Pons (tissue), 1 donor: ENCODE measurements around the gene ZNF213.
"Not testable (repeated sequence)": the region's sequence is repeated elsewhere in the genome, so short reads cannot be mapped to it uniquely, and the experiment has no call there.

Experiments
- DNase-seq: peaks from one replicate; pipeline ENCODE4 v3.0.0-alpha.2; 2016; ENCODE audit warnings: low spot score

The ZNF213 gene

DNA sequence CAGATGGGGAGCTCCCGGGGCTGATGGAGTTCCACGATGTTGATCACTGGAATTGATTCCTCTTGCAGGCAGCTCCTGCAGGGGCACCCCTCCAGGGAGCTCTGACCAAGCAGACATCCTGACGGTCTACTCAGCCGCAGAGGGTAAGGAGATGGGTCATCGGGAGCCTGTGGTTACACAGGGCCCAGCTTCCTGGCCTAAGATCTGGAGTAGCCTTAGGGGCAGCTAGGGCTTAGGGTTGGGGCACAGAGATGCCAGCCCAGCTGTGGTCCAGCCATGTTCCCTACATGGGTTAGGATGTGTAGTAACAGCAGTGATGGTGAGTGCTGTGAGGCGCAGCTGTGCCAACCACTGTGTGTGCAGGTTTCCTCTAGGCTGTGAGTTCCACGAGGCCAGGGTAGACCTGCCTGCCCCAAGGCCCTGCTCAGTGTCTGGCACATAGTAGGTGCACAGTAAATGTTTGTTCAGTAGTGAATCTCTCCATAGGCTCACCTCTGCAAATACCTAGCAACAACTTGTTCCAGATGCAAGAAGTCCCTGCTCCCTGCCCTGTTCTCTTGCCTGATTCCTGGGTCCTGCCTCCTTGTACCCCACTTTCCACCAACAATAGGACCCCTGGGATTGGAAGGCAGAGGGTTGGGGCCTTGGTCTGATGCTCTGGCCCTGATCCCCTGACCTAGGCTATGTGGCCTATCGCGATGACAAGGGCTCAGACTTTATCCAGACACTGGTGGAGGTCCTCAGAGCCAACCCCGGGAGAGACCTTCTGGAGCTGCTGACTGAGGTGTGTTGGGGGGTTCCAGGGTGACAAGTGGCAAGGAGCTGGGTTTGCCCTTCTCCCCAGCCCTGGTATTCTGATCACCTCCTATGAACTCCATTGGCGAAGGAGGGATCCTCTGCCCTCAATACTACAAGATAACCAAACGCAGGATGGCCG lies 13.7 kb downstream of the ZNF213 start:
- no peak for DNase-seq

DNA sequence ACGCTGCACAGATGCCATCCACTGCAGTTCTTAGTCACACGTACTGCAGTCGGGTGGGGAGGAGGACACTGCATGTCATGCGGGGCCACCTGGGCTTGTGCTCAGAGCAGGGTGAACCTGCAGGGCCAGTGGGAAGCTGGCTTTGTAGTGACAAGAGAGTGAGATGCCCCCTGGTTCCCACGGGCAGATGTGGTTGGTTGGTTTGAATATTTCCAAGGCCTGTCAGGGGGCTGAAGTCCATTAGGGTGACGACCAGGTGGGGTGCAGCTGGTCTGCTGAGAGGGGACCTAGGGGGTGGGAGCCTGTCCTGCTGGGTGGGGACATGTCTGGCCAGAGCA lies 14.3 kb downstream of the ZNF213 start:
- DNase-seq, result no peak

DNA sequence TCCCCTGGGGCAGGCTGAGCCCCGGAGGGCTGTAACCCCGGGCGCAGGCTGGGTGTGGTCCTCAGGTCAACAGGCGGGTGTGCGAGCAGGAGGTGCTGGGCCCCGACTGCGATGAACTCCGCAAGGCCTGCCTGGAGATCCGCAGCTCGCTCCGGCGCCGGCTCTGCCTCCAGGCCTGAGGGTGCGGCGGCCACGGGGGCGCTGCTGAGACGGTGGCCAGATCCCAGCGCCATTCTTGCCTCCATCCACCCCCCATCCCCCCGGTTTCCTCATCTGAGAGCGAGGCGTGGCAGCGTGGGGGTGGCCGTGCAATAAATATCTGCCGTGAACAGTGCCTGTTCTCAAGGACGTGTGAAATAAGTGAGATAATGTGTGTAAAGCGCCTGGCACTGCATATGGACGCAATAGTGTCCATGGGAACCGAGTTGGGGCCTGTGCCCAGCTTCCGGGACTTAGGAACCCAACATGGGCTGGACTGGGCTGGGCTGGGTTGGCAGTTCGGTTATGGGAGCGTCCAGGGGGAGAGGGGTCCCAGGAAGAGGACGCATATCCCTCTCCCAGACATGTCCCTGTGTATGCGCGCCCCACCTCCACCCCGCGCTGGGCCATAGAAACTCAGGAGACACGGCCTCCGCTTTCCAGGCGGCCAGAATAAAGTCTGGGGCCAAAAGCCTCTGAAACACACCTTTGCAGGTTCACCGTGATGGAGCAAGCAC lies 15.0 kb downstream of the ZNF213 start:
- DNase-seq, result no peak

DNA sequence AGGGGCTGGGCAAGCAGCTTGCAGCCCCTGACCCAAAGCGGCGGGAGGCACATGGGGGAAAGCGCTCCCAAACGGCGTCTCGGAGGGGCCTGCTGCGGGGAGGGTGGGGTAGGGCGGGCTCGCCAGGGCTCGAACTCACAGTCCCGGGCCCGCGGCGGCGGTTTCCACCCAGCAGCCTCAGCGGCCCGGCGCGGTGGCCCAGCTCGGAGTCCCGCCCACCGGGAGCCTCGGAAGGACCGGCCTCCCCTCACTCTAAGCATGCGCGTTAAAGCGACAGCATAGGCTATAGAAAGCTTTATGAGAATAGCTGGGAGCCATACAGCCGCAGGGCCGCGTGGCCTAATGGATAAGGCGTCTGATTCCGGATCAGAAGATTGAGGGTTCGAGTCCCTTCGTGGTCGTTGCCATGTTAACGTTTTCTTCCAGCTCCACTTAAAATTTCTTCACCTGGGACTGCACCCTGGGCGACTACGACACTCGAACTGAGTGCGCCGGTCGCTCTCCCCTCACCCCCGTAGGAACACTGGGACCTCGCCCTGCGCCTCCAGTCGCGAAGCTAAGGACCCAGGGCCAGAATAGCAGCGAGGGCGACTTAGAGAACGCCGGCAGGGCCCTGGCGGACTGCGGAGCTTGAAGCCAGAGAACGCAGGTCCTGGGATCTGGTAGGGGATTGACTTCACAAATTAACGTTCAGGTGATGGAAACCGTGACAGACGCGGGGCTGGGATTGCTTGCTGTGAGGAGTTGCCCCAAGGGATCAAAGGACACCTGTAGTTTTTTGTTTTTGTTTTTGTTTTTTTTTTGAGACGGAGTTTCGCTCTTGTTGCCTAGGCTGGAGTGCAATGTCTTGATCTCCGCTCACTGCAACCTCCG lies 15.8 kb downstream of the ZNF213 start:
- peak; percentile 96 for DNase-seq

DNA sequence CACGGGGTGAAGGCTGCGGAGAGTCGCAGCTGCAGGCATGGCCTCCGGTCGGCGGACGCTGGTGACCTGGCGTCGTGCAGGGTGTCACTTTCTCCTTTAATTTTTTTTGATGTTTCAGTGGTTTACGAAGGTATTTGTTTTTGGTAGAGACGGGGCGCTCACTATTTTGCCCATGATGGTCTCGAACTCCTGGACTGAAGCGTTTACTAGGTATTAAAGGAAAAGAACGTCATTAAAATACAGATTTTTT lies 17.1 kb downstream of the ZNF213 start:
- DNase-seq, result no peak

DNA sequence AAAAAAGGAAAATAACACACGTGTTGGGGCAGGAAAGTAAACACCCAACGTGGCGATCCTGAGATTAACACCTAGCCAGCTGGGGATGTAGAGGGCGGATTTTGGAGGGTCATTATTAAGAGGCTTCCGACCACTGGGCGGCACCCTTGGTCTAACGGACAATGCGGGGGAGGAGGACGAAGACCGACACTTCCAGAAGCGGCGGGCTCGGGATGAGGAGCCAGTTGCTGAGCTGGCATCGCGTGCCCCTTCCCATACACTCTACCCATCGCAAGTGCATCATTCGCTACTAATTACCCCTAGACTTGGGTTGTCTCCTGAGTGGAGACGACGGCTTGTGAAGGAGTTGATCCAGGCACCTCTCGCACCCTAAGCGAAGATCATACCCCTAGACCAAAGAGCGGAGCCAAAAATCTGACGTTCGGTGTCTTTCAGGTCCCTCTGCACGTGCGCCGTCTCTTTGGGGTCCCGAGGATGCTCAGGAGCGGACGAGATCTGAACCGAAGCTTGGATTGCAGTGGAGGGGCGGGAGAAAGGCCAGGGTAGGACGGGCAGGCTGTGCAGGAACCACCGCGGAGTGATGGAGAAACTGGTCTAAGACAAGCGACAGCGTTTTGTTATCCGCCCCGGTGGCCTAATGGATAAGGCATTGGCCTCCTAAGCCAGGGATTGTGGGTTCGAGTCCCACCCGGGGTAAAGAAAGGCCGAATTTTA lies 17.6 kb downstream of the ZNF213 start:
- DNase-seq, result peak; percentile 86

DNA sequence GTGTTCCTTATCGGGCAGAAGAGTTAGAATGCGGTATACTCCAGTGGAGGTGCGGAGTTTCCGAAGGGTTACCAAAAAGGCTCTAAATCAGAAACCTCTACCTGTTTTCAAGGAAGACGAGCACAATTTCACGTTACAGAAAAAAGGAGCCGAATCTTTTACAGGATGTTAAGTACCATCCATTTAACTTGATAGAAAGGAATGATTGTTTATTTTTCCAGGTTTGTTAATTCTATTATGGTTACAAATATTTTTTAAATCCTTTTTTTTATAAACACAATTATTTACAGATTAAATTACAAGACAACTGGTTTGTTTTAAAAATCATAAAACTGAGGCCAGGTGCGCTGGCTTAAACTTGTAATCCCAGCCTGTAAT lies 18.2 kb downstream of the ZNF213 start:
- no peak for DNase-seq

DNA sequence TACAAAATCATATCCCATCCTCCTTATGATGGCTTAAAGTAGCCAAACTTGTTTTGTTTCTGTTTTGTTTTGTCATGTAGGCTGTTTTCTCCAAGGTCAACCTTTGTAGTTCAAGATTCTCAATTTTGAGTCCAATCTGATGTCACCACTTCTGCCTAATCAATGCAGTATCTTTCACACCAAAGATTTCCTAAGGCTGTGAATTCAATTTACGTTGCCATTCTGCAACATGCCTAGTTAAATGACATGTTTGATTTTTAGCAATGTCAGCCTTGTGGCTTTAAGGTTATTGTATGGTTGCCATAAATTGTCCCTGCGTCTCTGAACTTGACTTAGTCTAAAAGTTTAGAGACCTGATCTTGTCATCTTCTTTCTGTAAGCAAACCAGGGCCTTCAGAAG lies 20.4 kb downstream of the ZNF213 start:
- DNase-seq, result no peak

DNA sequence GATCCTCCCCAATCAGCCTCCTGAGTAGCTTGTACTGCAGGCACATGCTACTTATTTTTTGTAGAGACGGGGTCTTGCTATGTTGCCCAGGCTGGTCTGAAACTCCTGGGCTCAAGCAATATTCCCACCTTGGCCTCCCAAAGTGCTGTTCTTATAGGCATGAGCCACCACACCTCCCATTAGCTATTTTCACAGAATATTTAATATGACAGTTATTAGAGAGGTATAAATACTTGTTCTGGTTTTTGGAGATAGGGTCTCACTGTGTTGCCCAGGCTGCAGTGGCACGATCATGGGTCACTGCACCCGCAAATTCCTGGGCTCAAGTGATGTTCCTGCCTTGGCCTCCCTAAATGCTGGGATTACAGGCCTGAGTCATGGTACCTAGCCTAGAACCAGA lies 21.1 kb downstream of the ZNF213 start:
- DNase-seq, result no peak

DNA sequence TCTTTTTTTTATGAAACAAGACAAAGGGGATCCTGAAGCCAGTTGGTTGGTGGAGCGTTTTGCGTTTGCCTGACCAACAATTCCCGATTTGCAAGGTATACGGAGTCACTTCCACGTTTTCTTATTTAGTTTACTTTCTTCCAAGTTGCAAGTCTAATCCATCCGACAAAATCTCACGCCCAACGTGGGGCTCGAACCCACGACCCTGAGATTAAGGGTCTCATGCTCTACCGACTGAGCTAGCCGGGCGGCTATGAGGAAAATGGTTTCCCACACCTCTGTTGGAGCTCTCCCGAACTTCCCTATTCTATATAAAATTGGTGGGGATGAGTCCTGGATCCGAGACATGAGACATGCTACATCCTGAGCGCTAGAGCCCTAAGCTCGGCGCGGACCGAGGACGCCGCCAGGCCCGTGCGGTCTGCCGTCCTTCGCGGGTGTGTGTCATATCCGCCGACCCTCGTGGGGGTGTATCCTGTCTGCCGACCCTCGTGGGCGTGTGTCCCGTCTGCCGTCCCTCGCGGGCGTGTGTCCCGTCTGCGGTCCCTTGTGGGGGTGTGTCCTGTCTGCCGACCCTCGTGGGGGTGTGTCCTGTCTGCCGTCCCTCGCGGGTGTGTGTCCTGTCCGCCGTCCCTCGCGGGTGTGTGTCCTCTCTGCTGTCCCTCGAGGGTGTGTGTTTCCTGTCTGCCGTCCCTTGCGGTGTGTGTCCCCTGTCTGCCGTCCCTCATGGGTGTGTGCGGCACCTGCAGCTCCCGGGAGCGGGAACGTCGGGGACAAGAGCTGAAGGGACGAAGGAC lies 22.6 kb downstream of the ZNF213 start:
- peak; percentile 62 for DNase-seq

DNA sequence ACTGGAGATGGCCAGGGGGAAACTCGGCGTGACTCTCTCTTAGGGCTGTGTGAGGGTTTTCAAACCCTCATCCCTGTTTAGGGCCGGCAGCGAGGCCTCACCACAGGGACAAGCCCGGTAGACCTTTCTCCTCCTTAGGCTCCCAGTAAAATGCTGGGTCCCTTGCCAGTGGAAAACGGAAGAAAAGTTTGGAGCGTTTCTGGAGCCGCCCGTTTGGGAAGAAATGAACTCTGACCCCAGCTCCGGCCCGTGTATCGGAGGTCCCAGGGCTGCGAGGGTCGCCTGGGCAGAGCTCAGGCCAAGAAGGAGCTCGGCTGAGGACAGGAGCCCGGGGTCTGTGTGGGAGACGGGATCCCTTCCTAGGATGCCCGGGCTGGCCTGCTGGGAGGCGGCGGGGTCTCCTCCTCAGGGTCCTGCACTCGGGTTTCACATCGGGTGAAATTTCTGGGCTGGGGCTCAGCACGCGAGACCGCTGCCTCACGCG lies 23.2 kb downstream of the ZNF213 start:
- DNase-seq, result no peak

DNA sequence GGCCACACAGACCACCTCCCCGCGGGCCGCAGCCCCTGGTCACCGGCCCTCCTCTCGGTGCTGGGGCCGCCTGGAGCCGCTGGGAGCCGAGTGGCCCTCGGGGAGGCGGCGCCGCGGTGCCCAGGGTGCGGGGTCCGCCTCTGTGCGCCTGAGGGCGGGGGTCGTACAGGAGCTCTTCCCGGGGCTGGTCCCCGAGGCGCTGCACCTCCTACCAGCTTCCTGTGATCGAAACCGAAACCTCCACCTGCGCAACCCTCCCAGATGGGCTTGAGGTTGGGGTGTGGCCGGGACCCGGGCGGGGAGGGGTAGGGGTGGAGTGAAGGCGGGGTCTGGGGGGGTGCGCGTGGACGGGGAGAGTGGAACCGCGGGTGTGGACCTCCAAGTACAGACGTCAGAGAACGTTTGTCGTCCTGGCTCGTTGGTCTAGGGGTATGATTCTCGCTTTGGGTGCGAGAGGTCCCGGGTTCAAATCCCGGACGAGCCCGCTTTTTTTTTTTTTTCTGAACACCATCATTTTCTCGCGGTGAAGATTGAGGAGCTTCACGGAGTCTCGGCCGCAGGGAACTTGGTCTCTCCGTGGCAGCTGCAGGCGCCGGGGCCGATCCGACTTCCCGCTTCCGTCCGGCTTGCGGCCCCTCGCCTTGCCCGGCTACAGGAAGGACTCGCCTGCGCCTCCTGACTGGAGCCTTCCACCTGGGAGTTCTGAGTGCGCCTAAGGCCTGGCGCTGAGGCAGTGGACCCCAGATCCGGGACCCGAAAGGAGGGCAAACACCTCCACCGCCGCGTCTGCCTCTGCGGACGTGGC lies 23.9 kb downstream of the ZNF213 start:
- DNase-seq, result no peak

DNA sequence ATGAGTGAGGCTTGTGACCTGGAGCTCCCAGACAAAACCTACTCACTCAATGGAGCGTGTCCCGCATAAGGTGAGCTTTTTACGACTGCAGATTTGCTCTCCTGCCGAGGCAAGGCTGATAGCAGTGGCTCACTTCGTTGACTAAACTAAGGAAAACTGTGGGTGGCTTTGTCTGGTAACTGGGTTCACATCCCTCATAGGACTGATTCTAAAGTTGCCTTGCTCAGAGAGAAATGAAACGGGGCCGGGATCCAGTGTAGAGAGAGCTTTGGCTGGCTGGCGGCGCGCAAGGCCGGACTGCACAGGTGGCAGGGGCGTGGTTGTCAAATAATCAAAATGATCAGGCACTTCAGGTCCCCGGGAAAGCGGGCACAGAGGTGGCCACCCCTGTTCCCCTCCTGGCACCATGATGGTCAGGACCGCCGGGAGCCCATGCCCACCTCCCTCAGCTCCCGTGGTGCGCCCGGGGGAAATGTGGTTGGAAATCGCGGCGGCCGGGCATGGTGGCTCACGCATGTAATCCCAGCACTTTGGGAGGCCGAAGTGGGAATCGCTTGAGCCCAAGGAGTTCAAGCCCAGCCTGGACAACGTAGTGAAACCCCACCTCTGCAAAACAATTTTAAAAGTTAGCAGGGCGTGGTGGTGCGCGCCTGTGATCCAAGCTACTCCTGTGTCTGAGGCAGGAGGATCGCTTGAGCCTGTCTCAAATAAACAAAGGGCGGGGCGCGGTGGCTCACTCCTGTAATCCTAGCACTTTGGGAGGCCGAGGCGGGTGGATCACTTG lies 26.6 kb downstream of the ZNF213 start:
- no peak for DNase-seq

DNA sequence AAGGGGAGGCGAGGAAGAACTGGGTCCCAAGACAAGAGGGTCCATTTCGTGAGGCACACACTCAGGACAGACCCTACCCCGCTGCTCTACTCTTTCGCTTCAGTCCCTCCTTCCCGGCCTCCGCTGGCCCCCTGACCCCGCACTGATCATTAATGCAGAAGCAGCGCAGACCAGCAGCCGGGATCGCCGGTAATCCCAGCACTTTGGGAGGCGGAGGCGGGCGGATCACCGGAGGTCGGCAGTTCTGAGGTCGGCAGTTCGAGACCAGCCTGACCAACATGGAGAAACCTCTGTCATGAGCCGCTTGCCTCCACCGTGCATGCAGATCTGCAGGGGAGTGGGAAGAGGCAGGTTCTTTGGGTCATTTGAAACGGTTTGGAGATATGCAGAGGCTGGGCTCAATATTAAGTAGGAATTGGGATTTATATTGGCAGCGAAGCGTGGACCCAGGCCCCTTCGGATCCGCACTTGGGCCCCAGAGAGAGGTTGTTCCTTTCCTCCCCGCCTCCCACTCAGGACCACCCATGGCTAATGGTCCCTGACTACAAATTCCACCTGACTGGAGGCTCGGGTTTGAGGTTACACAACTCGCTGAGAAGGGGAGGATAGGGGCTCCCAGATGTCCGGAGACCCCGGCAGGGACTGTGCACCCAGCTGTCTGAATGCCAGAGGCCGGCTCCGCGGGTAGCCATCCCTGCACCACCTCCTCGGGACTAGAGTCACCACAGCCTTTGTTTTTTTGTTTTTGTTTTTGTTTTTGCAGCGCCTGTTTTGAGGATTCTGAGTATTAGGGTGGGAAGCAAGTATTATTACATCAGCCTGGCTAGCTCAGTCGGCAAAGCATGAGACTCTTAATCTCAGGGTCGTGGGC lies 29.5 kb downstream of the ZNF213 start:
- DNase-seq, result no peak

DNA sequence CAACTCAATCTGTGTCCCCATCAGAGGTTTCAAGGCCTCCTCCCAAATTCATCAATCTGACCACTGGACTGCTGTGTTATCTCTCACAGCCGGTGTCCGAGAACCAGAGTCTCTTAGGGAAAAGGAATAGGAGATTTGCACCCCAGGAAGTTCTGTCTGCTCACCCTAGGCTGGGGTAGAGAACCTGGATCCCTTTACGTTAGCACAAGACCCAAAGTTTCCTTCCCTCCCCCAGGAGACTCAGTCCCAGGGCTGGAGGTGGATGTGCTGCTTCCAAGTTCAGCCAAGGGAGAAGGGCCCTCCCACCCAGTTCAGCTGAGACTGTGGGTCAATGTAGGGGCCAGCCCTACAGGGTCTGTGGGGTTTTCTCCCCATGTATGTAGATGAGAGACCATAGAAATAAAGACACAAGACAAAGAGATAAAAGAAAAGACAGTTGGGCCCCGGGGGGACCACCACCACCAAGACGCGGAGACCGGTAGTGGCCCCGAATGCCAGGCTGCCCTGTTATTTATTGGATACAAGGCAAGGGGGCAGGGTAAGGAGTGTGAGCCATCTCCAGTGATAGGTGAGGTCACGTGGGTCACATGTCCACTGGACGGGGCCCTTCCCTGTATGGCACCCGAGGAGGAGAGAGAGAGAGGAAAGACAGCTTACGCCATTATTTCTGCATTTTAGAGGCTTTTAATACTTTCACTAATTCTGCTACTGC lies 30.4 kb downstream of the ZNF213 start:
- no peak for DNase-seq

DNA sequence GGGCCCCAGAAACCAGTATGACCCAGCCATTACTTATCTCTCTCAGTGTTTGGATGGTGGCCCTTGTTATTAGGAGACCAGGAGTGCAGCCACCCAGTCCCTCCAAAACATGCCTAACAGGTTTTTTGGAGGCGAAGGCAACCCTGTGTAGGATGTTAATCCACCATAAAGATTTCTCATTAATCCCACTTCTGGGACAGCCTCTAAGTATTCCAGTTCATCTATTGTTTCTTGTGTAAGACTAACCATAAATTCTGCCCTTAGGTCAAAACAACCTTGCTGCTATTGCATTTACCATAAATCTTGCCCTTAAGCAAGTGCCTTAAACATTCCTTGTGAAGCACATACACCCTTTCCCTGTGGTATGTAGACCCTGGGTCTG lies 31.7 kb downstream of the ZNF213 start:
- no peak for DNase-seq

DNA sequence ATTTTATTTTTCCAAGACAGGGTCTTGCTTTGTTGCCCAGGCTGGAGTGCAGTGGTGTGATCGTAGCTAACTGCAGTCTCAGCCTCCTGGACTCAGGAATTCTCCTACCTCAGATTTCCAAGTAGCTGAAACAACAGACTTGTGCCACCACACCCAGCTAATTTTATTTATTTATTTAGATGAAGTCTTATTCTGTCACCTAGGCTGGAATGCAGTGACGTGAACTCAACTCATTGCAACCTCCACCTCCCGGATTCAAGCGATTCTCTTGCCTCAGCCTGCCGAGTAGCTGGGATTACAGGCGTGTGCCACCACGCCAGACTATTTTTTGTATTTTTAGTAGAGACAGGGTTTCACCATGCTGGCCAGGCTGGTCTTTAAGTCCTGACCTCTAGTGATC lies 33.9 kb downstream of the ZNF213 start:
- DNase-seq, result not testable (repeated sequence)
